ENCODE results near the gene TMEM184A.

The TMEM184A gene

DNA sequence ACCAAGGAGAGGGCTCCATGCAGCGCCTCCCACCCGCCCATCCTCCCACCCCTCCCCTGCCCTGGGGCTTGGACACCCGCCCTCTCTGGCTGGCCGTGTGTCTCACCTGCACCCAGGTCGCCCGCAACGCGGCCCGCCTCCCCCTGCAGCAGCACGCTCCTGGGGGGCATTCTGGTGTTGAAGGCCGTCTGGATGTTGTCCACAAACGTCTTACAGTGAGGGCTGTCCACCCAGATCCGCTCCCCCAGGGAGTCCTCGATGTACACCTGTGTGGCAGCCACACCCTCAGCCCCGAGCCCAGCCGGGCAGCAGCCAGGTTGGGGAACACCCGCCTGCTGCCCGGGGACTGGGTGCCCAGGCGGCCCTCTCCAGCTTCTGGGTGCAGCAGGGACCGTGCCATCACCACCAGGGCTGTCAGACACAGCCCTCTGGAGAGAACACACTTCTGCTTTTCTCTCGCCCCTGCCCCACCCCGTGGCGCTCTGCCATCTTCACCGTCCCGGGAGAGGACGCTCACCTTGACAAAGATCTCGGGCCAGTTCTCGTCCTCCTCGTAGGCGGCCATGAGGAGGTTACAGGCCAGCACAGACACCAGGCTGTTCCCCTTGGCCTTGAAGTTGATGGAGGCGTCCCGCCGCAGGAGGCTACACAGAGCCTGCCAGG lies 56.5 kb downstream of the TMEM184A start:
- no peak for DNase-seq

DNA sequence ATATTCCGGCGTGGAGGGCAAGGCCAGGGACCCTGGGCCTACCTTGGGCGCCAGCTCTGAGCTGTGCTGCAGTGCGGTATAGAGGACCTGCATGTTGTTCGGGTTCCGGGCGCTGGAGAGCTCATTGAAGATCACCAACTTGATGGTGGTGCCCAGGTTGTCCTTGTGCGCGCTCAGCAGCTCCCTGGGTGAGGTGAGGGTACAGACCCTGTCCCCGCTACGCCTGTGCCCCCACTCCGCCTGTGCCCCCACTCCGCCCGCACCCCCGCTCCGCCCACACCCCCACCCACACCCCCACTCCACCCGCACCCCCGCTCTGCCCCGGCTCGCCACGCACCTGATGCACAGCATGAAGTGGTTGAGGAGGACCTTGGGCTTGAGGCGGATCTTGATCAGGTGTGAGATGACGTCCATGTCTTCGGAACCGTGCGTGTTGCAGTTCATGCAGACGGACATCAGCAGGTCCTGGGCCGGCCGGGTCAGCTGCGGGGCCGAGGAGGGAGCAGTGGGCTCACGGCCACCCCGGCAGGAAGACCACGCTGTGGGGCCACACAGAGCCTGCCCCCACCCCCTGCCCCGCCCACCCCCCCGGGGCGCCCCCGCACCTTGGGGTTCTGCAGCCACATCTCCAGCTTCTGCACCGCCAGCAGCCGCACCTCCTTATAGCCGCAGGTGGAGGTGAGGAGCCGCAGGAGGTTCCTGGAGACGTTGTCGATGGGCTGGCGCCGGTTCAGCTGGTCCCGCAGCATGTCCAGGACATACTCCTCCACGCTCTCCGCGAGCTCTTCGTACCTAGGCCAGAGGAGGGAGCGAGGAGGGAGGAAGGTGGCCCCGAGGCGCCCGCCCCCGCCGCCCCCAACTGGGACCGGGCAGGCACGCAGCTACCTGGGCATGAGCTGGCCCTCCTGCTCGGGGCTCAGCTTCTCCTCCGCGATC lies 57.4 kb downstream of the TMEM184A start:
- DNase-seq: no peak

DNA sequence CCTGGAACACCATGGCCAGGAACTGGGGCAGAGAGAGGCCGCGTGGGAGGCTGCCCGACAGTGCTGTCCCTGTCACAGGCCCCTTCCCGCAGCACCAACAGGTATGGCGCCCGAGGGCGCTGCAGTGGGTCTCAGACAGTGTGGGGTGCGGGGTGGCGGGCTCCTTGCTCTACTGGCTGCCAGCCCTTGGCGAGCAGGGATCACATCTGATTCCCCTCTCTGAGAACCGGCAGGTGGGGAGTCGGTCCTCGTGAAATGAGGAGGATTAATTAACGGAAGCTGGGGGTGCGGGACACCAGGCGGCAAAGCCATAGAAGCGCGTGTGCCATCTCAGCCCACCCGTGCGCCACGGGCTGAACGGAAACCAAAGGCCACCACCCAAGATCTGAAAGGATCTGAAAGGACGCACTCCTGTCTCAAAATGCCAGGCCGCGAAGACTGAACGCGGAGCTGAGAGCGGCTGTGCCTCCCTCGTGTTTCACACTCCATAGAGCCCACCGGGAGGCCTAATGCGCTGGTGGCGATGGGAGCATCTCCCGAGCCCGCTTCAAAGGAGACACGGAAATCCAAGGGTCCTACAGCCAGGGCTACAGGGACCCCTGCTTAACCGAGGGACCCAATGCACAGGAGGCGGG lies 58.6 kb downstream of the TMEM184A start:
- no peak for DNase-seq

GRCh38 chr7:1496531-1497292 lies 59.3 kb downstream of the TMEM184A start:
- no peak for DNase-seq

- DNase-seq: no peak
Observed at GRCh38 chr7:1495564-1496242, 60.3 kb downstream of the TMEM184A start.

GRCh38 chr7:1494866-1495563 lies 61.0 kb downstream of the TMEM184A start:
- DNase-seq: no peak

- DNase-seq: no peak
Observed at GRCh38 chr7:1494447-1494846, 61.6 kb downstream of the TMEM184A start.

GRCh38 chr7:1493571-1493970 lies 62.4 kb downstream of the TMEM184A start:
- no peak for DNase-seq

GRCh38 chr7:1493129-1493528 lies 62.9 kb downstream of the TMEM184A start:
- no peak for DNase-seq

GRCh38 chr7:1492640-1493039 lies 63.4 kb downstream of the TMEM184A start:
- DNase-seq: no peak
